Neuronal stem cell (in vitro differentiated cells): ENCODE results near the gene TFRC.
"Not testable (repeated sequence)": the region's sequence is repeated elsewhere in the genome, so short reads cannot be mapped to it uniquely, and the experiment has no call there.

Source experiments
- DNase-seq: peaks from one replicate; pipeline ENCODE4 v3.0.0-alpha.2; 2013; ENCODE audit warnings: low spot score
- H2AFZ ChIP-seq: one replicate; pipeline ENCODE4 v1.6.1; 2013; ENCODE audit warnings: mild to moderate bottlenecking, low read length, inconsistent platforms
- H2AK5ac ChIP-seq: 2 replicates; pipeline ENCODE4 v1.6.1; 2013; ENCODE audit warnings: low read depth, mild to moderate bottlenecking, inconsistent platforms, low read length, moderate library complexity, mixed read lengths
- H2BK120ac ChIP-seq: 2 replicates; pipeline ENCODE4 v1.6.1; 2013; ENCODE audit warnings: low read depth, mild to moderate bottlenecking, inconsistent platforms, low read length, moderate library complexity, mixed read lengths
- H2BK12ac ChIP-seq: one replicate; pipeline ENCODE4 v1.6.1; 2013; ENCODE audit warnings: low read length, inconsistent platforms
- H2BK15ac ChIP-seq: 2 replicates; pipeline ENCODE4 v1.6.1; 2013; ENCODE audit warnings: mild to moderate bottlenecking, low read length, inconsistent platforms, mixed read lengths
- H2BK5ac ChIP-seq: one replicate; pipeline ENCODE4 v1.6.1; 2013; ENCODE audit warnings: inconsistent platforms, mild to moderate bottlenecking, low read length, moderate library complexity
- H3K14ac ChIP-seq: one replicate; pipeline ENCODE4 v1.6.1; 2013; ENCODE audit warnings: low read length, inconsistent platforms
- H3K18ac ChIP-seq: 2 replicates; pipeline ENCODE4 v1.6.1; 2013; ENCODE audit warnings: low read length, inconsistent platforms
- H3K23ac ChIP-seq: 2 replicates; pipeline ENCODE4 v1.6.1; 2013; ENCODE audit warnings: low read depth, mild to moderate bottlenecking, mixed read lengths, low read length, inconsistent platforms; ENCODE audit not compliant: poor library complexity
- H3K27ac ChIP-seq: replicated peaks from 3 replicates; pipeline ENCODE4 v1.5.1; 2013; ENCODE audit warnings: low read length, inconsistent platforms
- H3K27me3 ChIP-seq, 3 experiments: 2 replicates each; pipeline ENCODE4 v1.6.1; 2013; ENCODE audit warnings: low read length in 3 of 3, mild to moderate bottlenecking in 2 of 3, inconsistent platforms in 1 of 3, low read depth in 1 of 3, mixed read lengths in 1 of 3, moderate library complexity in 1 of 3; ENCODE audit not compliant: control insufficient read depth in 3 of 3, insufficient read depth in 3 of 3
- H3K36me3 ChIP-seq, 2 donors: replicated peaks in 1 of 2; 2 replicates each; pipeline ENCODE4 v1.6.1; 2013; ENCODE audit warnings: low read length in 2 of 2; ENCODE audit not compliant: control insufficient read depth in 2 of 2, insufficient read depth in 2 of 2
- H3K4ac ChIP-seq: 2 replicates; pipeline ENCODE4 v1.6.1; 2013; ENCODE audit warnings: inconsistent platforms, mild to moderate bottlenecking, low read length, moderate library complexity
- H3K4me1 ChIP-seq, 2 donors: 1 replicate in 1 of 2; 2 replicates in 1 of 2; pipeline ENCODE4 v1.6.1; 2013; ENCODE audit warnings: low read length in 2 of 2, low read depth in 1 of 2; ENCODE audit not compliant: control insufficient read depth in 2 of 2, insufficient read depth in 1 of 2
- H3K4me2 ChIP-seq: one replicate; pipeline ENCODE4 v1.6.1; 2013; ENCODE audit warnings: mild to moderate bottlenecking, low read length, inconsistent platforms; ENCODE audit not compliant: insufficient read depth, poor library complexity, severe bottlenecking
- H3K4me3 ChIP-seq, 2 donors: 2 replicates each; pipeline ENCODE4 v1.5.1; 2013; ENCODE audit warnings: low read length in 2 of 2, mild to moderate bottlenecking in 2 of 2, inconsistent platforms in 1 of 2, moderate library complexity in 1 of 2
- H3K79me1 ChIP-seq: one replicate; pipeline ENCODE4 v1.6.1; 2013; ENCODE audit warnings: low read depth, mild to moderate bottlenecking, inconsistent platforms, low read length, moderate library complexity
- H3K9ac ChIP-seq: one replicate; pipeline ENCODE4 v1.6.1; 2013; ENCODE audit warnings: mild to moderate bottlenecking, low read depth, low read length, inconsistent platforms; ENCODE audit not compliant: poor library complexity
- H3K9me3 ChIP-seq, 2 donors: replicated peaks in 1 of 2; 2 replicates each; pipeline versions ENCODE3 to v1.6.1; 2013; ENCODE audit warnings: low read length in 2 of 2, mild to moderate bottlenecking in 2 of 2, inconsistent platforms in 1 of 2, low read depth in 1 of 2, mixed read lengths in 1 of 2, moderate library complexity in 1 of 2; ENCODE audit not compliant: control insufficient read depth in 2 of 2, insufficient read depth in 1 of 2
- H4K8ac ChIP-seq: one replicate; pipeline ENCODE4 v1.6.1; 2013; ENCODE audit warnings: low read depth, mild to moderate bottlenecking, inconsistent platforms, low read length, moderate library complexity
- H4K91ac ChIP-seq: one replicate; pipeline ENCODE4 v1.6.1; 2013; ENCODE audit warnings: low read length, low read depth, mild to moderate bottlenecking, inconsistent platforms; ENCODE audit not compliant: poor library complexity
- WGBS, 2 donors: extraction: QIAGEN DNeasy Blood & Tissue Kit; methylation state at CpG; one replicate each; pipeline ENCODE4 v1.1.7; 2013; ENCODE audit warnings: missing lambda C conversion rate in 2 of 2, mixed read lengths in 1 of 2; ENCODE audit not compliant: insufficient read length in 2 of 2, insufficient replicate concordance in 1 of 2; ENCODE audit errors: extremely low coverage in 2 of 2; 5-methylcytosine and 5-hydroxymethylcytosine counted together

Gene TFRC

GRCh38 chr3:196003611-196004010, 78.3 kb downstream of the TFRC start:
- H3K18ac ChIP-seq, result no peak overlapping the region

GRCh38 chr3:196002721-196003120, 79.2 kb downstream of the TFRC start:
- not testable (repeated sequence) for H3K27ac ChIP-seq, DNase-seq, H3K23ac ChIP-seq, H2AK5ac ChIP-seq, H3K4me1 ChIP-seq, H2BK15ac ChIP-seq, H4K8ac ChIP-seq, H3K18ac ChIP-seq, H3K4me3 ChIP-seq, H3K14ac ChIP-seq, H3K36me3 ChIP-seq, H3K9ac ChIP-seq, H2BK120ac ChIP-seq, H2AFZ ChIP-seq, H3K4ac ChIP-seq, H4K91ac ChIP-seq, H2BK12ac ChIP-seq, H3K79me1 ChIP-seq, H3K4me2 ChIP-seq, H3K9me3 ChIP-seq, H2BK5ac ChIP-seq, H3K27me3 ChIP-seq
- whole genome bisulfite sequencing, 2 donors, result no CpG with 5 or more reads among the region's 6 CpGs

More at GRCh38 chr3:196003611-196004010, 78.3 kb downstream of the TFRC start:
- H3K4me2 ChIP-seq, result no peak overlapping the region
- no peaks in the 10 kb centered on the region for H3K4me1 ChIP-seq
- no peak overlapping the region for H2BK12ac ChIP-seq
- no peak overlapping the region for H3K4ac ChIP-seq
- H2AK5ac ChIP-seq, result no peak overlapping the region
- no peak overlapping the region for H3K14ac ChIP-seq
- no peak overlapping the region for H2BK120ac ChIP-seq
- no peak overlapping the region for H2BK5ac ChIP-seq
- DNase-seq, result no peak
- H3K9ac ChIP-seq, result no peak overlapping the region
- no peak overlapping the region for H3K23ac ChIP-seq
- no peaks in the 10 kb centered on the region for H3K27me3 ChIP-seq
- no peaks in the 10 kb centered on the region for H3K79me1 ChIP-seq
- H3K9me3 ChIP-seq, result no peaks in the 10 kb centered on the region
- no peak overlapping the region for H2AFZ ChIP-seq
- no peak overlapping the region for H4K8ac ChIP-seq
- no CpG with 5 or more reads among the region's 12 CpGs for WGBS, 2 donors
- no peak overlapping the region for H3K27ac ChIP-seq
- H2BK15ac ChIP-seq, result no peak overlapping the region
- no peaks in the 10 kb centered on the region for H3K36me3 ChIP-seq
- H3K4me3 ChIP-seq, result peak overlapping the region in 1 of 2 donors; percentile 59
- H4K91ac ChIP-seq, result no peak overlapping the region

GRCh38 chr3:196001240-196001639, 80.7 kb downstream of the TFRC start:
- not testable (repeated sequence) for H3K14ac ChIP-seq, H3K27me3 ChIP-seq, H3K9ac ChIP-seq, H3K27ac ChIP-seq, H2BK120ac ChIP-seq, H4K91ac ChIP-seq, H3K18ac ChIP-seq, H3K9me3 ChIP-seq, H2BK5ac ChIP-seq, H3K4me2 ChIP-seq, H2AK5ac ChIP-seq, H3K4ac ChIP-seq, H3K36me3 ChIP-seq, H3K79me1 ChIP-seq, H2AFZ ChIP-seq, H4K8ac ChIP-seq, H3K4me3 ChIP-seq, H3K4me1 ChIP-seq, H2BK12ac ChIP-seq, H2BK15ac ChIP-seq, H3K23ac ChIP-seq, DNase-seq
- WGBS, 2 donors, result no CpG with 5 or more reads among the region's 7 CpGs

- H3K9ac ChIP-seq, H3K36me3 ChIP-seq, DNase-seq, H2BK120ac ChIP-seq, H2BK15ac ChIP-seq, H4K91ac ChIP-seq, H3K4me1 ChIP-seq, H3K23ac ChIP-seq, H3K4me3 ChIP-seq, H3K4ac ChIP-seq, H3K4me2 ChIP-seq, H2BK5ac ChIP-seq, H3K79me1 ChIP-seq, H2AFZ ChIP-seq, H3K14ac ChIP-seq, H2AK5ac ChIP-seq, H3K9me3 ChIP-seq, H3K27ac ChIP-seq, H2BK12ac ChIP-seq, H3K18ac ChIP-seq, H3K27me3 ChIP-seq, H4K8ac ChIP-seq: not testable (repeated sequence)
- no CpG with 5 or more reads among the region's 15 CpGs for WGBS, 2 donors
Observed at GRCh38 chr3:196000360-196000950, 81.4 kb downstream of the TFRC start.
